Measurements from ENCODE around the gene CROCC2.

The CROCC2 gene

GRCh38 chr2:240906141-240906910 is at the start of gene CROCC2:
CROCC2 (plus strand) TSS chr2:240906336; CDS start chr2:240906514, 178 bp downstream.
- DNase-seq (ENCODE audit: low read depth): no peak

- no peak for DNase-seq (ENCODE audit: low read depth)
These were observed 48.8 kb upstream of the CROCC2 start for GRCh38 chr2:240857039-240858008.

GRCh38 chr2:240858321-240858720 is 47.8 kb upstream of the CROCC2 start:
- DNase-seq (ENCODE audit: low read depth): no peak

GRCh38 chr2:240858871-240859270 is 47.3 kb upstream of the CROCC2 start:
- DNase-seq (ENCODE audit: low read depth): no peak

- DNase-seq (ENCODE audit: low read depth): no peak
These were observed 44.6 kb upstream of the CROCC2 start for GRCh38 chr2:240861547-240861946.

GRCh38 chr2:240864475-240864874 is 41.7 kb upstream of the CROCC2 start:
- DNase-seq (ENCODE audit: low read depth): no peak

GRCh38 chr2:240865391-240865790 is 40.7 kb upstream of the CROCC2 start:
- DNase-seq (ENCODE audit: low read depth): no peak

GRCh38 chr2:240868286-240869108 is 37.6 kb upstream of the CROCC2 start, which contains the start of gene AGXT:
AGXT (plus strand) TSS chr2:240868824; CDS start chr2:240868866, 42 bp downstream.
- no peak for DNase-seq (ENCODE audit: low read depth)

GRCh38 chr2:240869109-240869955 is 36.8 kb upstream of the CROCC2 start:
- DNase-seq (ENCODE audit: low read depth): no peak

GRCh38 chr2:240869956-240870875 is 35.9 kb upstream of the CROCC2 start:
- DNase-seq (ENCODE audit: low read depth): no peak

- no peak for DNase-seq (ENCODE audit: low read depth)
These were observed 34.8 kb upstream of the CROCC2 start for GRCh38 chr2:240871071-240871958.

GRCh38 chr2:240872317-240873097 is 33.6 kb upstream of the CROCC2 start:
- DNase-seq (ENCODE audit: low read depth): no peak

- DNase-seq (ENCODE audit: low read depth): no peak
These were observed 32.9 kb upstream of the CROCC2 start for GRCh38 chr2:240873098-240873788.

- no peak for DNase-seq (ENCODE audit: low read depth)
These were observed 32.1 kb upstream of the CROCC2 start for GRCh38 chr2:240873805-240874714.

- DNase-seq (ENCODE audit: low read depth): no peak
These were observed 31.4 kb upstream of the CROCC2 start for GRCh38 chr2:240874715-240875227.
